HG02981 (cell line): Measurements from ENCODE around the gene DAB1.
"Not testable (repeated sequence)": the region's sequence is repeated elsewhere in the genome, so short reads cannot be mapped to it uniquely, and the experiment has no call there.

Experiments
- ATAC-seq: cut with Tn5 transposase; IDR thresholded peaks from one replicate; pipeline ENCODE4 v1.9.1; 2021; ENCODE audit warnings: mild to moderate bottlenecking, moderate library complexity; ENCODE audit not compliant: unreplicated experiment

The DAB1 gene

DNA sequence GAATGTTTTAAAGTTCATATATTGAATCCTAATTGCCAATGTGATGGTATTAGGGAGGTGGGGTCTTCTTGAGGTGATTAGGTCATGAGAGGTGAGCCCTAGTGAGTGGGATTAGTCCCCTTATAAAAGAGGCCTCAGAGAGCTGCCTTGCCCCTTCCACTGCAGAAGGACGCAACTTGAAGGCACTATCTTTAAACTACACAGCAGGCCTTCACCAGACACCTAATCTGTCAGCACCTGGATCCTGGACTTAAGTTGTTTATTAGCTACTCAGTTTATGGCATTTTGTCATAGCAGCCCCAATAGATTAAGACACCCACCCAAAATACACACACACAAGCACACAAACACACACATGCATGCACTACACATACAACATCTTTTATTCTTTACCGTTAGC is 61.4 kb downstream of the DAB1 start:
- no peak for ATAC-seq

DNA sequence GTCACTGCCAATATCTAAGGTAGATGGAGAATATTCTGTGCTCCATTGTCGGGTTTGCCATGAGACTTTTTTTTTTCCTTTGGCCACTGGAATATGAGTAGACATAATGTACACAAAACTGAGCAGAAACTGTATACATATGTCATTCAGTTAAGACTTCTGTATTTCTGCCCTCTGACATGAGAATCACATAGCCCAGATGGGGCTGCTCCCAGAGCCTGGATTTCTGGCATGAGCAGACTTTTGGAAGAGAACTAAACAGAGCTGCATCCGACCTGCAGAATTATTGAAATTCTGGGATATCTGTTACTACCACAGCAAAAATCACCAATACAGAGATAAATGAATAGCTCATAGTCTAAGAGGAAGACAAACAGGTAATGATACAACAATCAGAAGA is 62.3 kb downstream of the DAB1 start:
- ATAC-seq = no peak

- ATAC-seq = no peak
Measured at GRCh38 chr1:57360846-57361407, 62.9 kb downstream of the DAB1 start.

- no peak for ATAC-seq
Measured at GRCh38 chr1:57357462-57357861, 66.4 kb downstream of the DAB1 start.

DNA sequence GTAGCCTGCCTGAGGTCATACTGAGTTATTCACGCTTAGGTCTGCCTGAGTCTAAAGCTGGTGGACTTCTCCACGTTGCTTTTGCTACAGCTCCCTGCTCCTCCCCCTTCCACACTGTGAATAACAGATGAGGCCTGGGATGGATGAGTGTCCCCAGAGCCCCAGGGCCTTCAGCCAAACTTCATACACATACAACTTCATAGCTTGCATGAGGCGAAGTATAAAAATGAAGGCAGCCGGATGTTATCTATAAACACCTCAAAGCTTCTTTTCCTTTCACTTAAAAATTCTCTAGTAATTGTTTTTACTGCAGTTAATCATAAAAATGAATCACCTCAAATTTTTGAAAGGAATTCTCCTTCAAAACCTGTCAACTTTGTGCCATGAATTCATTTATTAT is 70.2 kb downstream of the DAB1 start:
- ATAC-seq = no peak

- ATAC-seq = no peak
Measured at GRCh38 chr1:57350610-57351009, 73.2 kb downstream of the DAB1 start.

DNA sequence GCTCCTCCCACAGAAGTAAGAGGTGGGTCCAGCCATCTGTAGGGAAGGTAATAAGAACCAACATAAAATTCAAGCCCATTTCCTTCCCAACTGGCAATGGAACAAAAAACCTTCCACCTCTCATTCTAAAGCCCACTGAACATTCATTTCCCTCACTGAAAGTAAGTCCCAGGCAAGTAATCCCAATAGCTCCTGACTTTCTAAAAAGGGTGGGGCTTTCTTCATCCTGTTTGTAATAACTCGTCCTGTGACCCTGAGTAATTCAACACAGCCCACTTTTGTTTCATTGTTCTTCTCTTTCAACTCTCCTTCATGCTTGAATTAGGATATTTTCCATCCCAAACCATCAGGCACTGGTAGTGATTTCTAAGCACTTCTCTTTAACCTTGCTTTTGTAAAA is 74.9 kb downstream of the DAB1 start:
- no peak for ATAC-seq

- no peak for ATAC-seq
Measured at GRCh38 chr1:57345916-57346315, 77.9 kb downstream of the DAB1 start.

- no peak for ATAC-seq
Measured at GRCh38 chr1:57344265-57344664, 79.6 kb downstream of the DAB1 start.

- ATAC-seq = not testable (repeated sequence)
Measured at GRCh38 chr1:57343298-57343915, 80.5 kb downstream of the DAB1 start.

- ATAC-seq = no peak
Measured at GRCh38 chr1:57341721-57342120, 82.1 kb downstream of the DAB1 start.

- no peak for ATAC-seq
Measured at GRCh38 chr1:57340334-57341070, 83.4 kb downstream of the DAB1 start.

DNA sequence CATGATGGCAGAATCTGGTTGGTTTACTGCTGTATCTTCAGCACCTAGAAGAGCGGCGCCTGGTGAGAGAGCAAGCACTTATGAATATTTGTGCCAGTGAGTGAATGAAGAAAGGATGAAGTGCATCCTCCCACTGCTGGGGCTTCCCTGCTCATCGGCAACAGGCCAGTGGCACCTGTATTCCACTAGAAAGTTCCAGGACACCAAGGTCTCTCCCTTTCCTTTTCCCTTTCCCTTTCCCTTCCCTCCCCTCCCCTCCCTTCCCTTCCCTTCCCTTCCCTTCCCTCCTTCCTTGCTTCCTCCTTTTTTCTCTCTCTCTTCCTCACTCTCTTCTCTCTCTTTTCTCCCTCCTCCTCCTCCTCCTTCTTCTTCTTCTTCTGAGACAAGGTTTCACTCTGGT is 86.2 kb downstream of the DAB1 start:
- ATAC-seq = no peak

- ATAC-seq = no peak
Measured at GRCh38 chr1:57336793-57337192, 87.1 kb downstream of the DAB1 start.

GRCh38 chr1:57331620-57332019 is 92.2 kb downstream of the DAB1 start:
- ATAC-seq = no peak

DNA sequence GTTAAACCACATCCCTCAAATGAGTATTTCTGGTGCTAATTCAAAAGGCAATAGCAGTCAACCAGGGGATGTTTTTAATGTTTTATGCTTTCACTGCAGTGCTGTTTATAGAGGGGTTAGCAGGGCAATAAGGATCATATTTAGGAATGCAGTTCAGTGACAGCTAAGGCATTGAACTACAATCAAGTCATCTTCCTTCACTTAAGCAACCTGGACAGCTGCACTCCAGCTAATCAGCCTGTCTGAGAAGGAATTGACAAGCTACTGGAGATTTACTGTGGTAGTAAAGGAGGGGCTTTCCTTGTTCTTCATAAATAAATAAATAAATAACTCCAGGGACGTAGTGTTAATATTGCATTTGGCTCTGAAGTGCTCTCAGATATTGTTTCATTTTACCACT is 93.9 kb downstream of the DAB1 start:
- no peak for ATAC-seq

GRCh38 chr1:57329001-57329527 is 94.8 kb downstream of the DAB1 start:
- ATAC-seq = no peak

DNA sequence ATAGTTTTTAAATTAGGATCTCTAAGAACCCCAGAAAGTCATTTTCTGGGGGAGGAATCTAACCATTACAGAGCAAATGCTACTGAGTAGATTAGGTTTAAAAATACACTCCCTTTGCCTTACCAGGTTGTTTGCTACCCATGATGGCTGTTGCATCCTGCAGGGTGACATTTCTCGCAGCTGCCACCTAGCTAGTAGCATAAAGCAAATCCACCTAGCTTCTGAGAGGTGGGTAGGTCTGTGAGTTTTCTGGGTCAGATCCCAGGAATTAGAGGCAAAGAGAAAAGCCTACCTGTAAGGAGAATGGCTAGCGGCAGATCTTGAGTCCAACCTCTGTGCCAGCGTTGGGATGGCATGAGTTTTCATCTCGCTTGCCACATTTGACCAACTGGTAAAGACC is 95.9 kb downstream of the DAB1 start:
- ATAC-seq = no peak

- no peak for ATAC-seq
Measured at GRCh38 chr1:57327336-57327735, 96.5 kb downstream of the DAB1 start.

GRCh38 chr1:57325536-57325935 is 98.3 kb downstream of the DAB1 start:
- ATAC-seq = no peak

- no peak for ATAC-seq
Measured at GRCh38 chr1:57325117-57325516, 98.7 kb downstream of the DAB1 start.

DNA sequence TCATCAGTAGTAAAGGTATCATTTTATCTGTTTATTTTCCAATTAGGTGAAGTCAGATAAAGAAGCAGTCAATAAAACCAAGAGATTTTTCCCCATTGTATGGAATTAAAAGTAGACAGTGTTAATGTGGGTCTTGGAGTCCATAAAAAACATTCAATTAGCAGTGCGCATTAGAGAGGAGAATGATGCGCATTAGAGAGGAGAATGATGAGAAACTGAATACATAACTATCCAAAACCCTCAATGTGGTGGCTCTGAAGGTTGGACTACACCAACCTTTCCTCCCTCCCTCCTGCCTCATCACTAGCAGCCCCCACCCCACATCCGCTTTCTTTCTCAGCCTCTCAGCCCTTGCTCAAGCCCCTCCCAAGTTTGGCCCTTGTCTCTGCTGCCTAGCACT is 99.5 kb downstream of the DAB1 start:
- ATAC-seq = no peak
